Measurements from ENCODE around the gene FER.
"Not testable (repeated sequence)": the region's sequence is repeated elsewhere in the genome, so short reads cannot be mapped to it uniquely, and the experiment has no call there.

The FER gene

DNA sequence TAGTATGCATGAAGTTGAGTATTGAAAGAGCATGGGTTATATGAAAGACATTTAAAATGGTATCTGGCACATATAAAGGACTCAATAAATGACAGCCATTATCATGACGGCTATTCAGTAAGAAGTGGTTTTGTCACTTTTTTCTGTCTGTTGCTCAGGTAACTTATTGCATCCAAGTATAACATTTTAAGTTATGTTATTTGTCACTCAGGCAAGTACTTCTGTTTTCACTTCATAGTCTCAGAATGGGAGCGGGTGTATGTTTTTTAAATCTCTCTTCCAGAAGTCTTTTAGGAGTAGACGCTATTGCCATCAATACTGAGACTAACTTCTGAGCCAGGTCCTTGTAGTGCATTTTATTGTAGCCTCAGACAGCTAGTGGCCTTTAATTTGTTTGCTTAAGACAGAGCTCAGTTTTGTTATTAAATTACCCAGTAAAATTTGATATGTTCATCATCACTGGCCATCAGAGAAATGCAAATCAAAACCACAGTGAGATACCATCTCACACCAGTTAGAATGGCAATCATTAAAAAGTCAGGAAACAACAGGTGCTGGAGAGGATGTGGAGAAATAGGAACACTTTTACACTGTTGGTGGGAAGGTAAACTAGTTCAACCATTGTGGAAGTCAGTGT is 423.9 kb downstream of the FER start:
- DNase-seq (ENCODE audit: low read depth, low spot score): not testable (repeated sequence)

GRCh38 chr5:109173036-109173794 is 425.5 kb downstream of the FER start:
- no peak for DNase-seq (ENCODE audit: low read depth, low spot score)

DNA sequence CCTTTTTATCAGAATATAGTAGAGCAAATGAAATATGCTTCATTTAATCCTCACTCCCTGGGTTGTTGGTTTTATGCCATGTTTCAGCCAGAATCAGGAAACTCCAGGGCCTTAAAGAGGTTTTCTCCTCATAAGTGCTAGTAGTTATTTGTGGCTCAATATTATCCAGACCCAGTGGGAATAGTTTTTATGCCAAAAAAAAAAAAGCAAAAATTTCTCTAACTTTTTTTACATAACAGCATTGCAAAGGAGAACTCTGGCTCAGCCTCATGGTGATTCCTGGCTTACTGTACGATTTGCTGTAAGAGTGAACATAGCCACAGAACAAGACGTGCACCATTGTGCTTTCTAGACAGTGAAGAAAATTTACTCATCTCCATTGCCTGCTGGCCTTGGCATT is 429.5 kb downstream of the FER start:
- DNase-seq (ENCODE audit: low read depth, low spot score): no peak

- DNase-seq (ENCODE audit: low read depth, low spot score): no peak
These were observed 430.1 kb downstream of the FER start for GRCh38 chr5:109177782-109178181.

- no peak for DNase-seq (ENCODE audit: low read depth, low spot score)
These were observed 433.0 kb downstream of the FER start for GRCh38 chr5:109180668-109181067.

- no peak for DNase-seq (ENCODE audit: low read depth, low spot score)
These were observed 439.1 kb downstream of the FER start for GRCh38 chr5:109186759-109187158.

DNA sequence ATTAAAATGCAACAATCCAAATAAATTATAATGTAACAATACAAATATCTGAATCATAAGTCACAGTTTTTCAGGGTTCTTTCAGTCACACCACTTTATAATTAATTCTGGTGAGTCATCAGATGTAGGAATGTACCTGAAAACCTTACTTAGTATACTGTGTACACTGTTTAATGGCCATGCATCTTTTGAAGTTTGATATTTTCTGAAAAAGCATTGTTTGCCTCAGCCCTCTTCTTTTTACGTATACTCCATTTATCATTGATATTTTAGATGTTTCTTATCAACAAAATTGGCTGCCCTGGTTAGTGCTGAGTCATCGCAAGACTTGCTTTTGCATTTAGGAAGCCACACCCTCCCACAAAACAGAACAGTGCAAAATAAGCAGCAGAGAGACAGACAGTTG is 443.5 kb downstream of the FER start:
- peak; percentile 3 for DNase-seq (ENCODE audit: low read depth, low spot score)

DNA sequence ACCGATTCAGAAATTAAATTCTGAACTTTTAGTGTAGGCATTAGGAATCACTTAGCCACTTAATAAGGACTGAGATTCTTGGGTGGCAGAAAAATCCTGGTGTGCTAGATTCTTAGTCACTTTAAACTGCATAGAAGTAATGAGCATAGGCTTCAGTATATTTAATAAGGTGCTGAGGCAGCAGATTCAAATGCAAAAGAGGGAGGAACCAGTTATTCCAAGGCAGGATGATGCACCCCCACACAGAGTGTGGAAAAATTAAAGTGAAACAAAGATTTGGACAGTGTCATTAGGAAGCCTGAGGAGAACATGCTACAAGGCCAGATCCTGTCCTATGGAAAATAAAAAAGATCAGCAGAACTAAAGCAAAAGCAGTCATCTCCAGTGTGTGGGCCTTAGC is 444.3 kb downstream of the FER start:
- DNase-seq (ENCODE audit: low read depth, low spot score): no peak

DNA sequence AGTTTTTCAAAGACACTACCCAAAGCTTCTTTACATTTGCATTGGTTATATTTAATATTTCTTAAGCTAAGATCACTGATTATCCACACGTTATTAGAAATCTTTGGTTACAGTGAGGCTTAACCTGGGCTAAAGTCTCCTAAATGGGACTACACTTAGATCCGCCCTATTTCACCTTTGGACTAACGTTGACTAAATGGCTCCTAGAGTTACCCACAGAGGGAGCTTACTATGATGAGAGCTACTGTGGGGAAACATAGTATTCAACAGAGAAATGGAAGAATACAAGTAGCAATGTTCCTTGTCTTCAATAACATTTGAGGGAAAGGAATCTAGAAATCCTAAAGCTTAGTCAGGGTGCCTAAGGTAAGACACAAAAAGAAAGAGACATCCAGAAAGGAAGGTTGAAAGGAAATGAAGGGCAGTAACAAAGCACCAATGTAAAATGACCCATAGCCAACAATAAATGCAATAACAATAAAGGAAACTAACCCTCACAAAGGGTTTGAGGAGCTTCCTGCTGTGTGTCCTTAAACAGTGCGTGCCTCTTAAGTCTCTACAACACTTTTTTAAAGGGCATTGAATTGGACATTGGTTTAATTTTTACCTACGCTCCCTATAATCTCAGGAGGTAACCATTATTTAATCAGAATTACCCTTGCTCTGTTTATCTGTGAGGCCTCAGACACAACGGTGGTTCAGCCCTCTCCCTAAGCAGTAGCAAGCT is 445.0 kb downstream of the FER start:
- DNase-seq (ENCODE audit: low read depth, low spot score): no peak

GRCh38 chr5:109195667-109196066 is 448.0 kb downstream of the FER start:
- no peak for DNase-seq (ENCODE audit: low read depth, low spot score)

DNA sequence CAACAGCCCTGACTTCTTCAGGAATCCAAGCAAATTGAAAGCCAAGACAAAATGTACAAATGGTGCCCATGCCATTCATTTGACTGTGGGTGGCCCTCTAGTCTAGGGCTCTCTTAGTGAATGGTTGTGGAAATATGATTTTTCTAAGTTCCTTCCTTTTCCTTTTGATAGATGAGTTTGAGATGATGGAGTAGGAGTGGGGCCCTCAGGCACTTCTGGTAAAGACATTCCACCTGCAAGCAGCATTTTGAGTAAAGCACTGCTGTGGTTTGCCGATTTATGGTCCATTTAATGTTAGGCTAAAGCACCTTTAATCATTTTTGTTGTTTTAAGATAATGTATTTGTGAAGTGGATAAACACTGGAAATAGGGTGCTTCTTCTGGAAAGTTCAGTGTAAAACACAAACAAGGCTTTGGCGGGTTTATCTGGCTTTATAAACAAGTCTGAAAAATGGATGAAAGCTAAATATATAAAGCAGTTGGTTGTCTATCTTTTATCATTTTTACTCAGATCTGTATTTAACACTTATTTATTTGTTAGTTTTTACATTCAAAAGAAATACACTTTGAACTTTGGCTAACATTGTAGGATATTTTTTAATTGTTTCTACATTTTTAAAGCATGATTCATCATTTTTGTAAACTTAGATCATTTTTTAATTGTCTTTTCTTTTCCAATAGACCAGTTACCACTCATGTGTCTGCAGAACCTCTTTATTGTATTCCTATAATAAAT is 448.6 kb downstream of the FER start:
- no peak for DNase-seq (ENCODE audit: low read depth, low spot score)

DNA sequence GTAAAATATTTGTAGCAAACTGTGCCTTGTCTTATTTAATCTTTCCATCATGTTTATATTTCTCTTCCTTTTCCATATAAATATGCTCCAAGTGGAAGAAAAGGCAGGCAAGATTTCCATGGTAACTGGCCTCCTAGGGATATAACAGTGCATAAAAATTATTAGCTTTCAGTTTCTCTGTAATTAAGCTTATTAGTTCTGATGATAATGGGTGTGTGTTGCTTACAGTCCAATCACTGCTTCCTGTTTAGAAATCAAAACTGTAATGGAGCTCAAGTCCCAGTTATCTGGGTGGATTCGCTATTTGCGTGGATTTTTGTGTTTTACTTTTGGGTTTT is 449.1 kb downstream of the FER start:
- no peak for DNase-seq (ENCODE audit: low read depth, low spot score)

DNA sequence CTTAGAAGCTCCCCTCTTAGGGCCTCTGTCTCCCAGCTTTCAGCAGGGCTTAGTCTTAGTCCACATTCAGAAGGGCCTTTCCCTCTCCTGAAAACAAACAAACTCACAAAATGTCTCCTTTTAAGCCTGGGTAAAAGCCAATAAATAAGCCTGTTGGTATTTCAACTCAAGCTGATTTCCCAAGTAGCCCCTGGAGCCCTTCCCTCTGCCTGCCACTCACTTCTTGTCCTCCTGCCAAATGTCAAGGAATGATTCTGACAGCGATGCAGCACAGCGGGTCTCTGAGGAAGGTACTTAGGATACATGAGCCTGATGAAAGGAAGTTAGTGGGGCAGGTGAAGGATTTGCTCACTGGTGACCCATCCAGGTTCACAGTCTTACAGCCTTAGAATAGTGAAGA is 451.6 kb downstream of the FER start:
- DNase-seq (ENCODE audit: low read depth, low spot score): no peak

DNA sequence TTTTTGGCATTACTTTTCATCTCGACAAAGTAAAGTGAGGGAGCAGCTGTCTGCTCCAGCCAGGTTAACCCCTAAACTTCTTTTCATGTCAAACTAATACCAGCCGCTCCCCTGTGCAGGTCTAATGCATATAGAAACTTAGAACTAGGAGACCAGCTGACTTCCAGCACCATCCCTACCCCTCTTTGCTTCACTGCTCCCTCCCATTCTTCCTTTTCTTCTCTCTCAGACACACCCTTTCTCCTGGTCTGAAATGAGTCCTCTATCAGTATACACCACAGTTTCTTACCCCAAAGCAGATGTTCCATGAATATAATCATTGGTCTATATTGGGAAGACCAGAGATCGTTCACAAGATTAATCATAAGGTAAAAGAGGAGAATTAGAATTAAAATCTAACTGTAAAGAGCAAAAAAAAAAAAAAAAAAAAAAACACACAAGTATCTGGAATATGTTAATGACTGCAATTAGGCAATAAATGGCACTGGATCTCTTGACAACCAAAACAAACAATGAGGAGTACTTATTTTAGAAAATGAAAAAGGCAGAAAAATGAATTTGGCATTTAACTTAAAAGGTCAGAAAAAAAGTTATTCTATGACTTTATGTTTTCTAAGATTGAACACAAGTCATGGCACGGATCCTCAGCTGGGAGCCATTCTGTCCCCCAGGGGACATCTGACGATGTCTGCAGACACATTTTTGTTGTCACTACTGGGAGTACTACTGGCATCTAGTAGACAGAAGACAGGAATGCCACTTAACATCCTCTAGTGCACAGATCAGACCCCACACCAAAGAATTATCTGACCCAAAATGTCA is 452.3 kb downstream of the FER start:
- DNase-seq (ENCODE audit: low read depth, low spot score): no peak

DNA sequence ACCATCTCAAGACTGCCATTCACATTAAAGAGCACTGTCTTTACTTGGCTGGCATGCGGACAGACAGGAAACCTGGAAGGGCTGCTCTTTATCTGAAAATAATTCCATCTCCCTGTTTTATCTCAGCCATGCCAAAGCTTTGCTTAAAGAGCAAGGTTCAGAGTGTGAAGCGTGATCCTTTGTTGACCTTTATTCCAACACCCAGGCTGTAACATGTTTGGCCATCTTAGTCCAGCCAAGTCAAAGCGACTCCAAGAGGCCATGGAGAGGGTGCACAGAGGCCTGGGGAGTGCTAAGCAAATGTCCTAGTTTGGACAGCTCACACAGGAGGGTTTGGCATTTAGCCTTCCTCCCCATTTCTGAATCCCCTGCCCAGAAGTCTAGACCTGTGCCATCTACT is 467.3 kb downstream of the FER start:
- DNase-seq (ENCODE audit: low read depth, low spot score): no peak

DNA sequence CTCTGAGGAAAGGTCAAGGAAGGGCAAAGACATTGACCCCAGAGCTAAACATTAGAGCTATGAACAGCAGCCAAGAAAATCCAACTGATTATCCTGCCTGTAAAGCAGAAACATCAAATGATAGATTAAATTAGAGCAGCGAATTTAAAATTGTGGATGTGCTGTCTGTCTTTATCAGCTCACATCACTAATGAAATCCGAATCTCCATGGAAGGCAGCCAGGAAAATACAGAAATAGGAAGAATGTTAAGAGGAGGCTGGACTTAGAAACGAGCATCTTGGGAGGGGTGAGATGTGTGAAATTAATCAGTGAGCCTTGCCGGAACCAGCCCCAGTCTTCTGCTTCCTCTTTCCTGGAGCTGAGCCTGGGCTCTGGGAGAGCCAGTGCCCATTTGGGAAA is 471.1 kb downstream of the FER start:
- DNase-seq (ENCODE audit: low read depth, low spot score): no peak

DNA sequence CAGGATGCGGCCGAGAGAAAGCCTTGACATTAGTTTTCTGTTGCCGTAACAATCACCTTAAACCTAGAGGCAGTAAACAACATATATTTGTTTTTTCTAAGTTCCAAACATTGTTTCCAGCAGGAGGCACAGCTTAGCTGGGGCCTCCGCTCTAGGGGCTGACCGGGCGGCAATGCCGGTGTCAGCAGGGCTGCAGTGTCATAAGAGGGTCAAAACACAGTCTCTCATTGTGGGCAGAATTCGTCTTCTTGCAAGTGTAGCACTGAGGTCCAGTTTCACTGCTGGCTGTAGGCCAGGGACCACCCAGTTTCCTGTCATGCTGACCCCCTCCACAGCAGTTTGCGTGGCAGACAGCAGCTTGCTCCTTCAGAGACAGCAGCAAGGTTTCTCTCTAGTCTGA is 475.8 kb downstream of the FER start:
- DNase-seq (ENCODE audit: low read depth, low spot score): no peak

DNA sequence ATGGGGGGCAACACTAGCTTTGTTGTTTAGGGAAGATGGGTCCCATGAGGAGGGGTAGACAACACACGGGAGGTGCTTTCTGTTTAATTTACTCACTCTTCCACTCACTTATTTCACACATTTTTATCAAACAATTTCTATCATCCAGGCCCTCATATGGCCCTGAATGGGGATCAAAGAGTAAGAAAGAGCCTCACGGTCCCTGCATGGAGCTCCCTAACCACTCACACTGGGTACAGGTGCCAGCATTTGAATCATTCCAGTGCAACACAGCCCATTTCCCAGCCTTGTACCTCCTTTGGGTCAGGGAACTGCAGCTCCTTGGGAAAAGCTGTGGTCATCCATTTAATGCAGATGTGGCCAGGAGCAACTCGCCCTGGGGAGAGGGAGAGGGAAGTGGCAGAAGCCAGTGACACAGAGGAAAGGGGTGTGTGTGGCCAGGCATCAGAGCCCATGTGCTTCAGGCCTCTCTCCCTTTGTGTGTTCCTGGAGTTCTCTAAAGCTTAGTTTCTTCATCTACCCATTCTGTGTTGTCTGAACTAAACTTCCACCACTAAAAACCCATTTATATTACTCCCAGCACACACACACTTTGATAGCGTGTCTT is 476.7 kb downstream of the FER start:
- DNase-seq (ENCODE audit: low read depth, low spot score): no peak

DNA sequence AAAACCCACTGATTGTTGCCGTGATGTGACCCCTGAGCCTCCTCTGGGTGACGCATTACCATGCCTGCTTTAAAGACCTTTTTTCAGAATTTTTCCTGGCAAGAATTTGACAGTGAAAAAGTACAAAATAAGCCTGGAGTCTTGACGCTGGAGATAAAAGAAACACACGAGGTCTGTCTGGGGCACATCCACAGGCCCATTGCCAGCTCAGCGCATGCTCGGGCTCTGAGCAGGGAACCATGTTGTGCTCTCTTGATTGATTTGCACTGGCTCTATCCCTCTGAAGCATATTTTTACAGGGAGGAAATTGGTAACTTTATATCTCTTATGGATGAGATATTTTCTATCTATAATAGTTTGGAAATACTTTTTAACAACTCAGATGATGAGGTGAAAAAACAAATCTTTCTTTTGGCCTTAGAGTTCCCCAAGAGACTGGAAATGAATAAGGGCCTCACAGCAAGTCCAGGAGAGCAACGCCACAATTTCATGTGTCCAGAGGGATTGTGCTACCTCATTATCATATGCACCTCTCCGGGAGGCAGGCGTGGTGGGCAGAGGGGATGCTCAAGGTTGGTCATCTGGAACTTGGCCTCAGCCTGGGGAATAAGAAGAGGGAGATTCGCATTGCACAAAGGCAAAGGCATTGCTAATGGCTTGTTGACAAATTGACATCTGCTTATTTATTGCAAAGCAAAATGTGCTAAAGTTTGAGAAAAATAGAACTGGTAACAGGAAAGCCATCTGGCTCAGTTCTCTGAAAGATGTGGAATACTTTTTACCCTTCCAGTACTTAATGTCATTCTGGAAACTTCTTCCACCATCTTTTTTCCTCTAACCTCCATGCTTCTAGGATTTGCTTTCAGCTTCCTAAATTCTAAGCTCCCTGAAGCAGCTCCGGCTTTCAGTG is 478.3 kb downstream of the FER start:
- no peak for DNase-seq (ENCODE audit: low read depth, low spot score)

GRCh38 chr5:109230369-109230768 is 482.7 kb downstream of the FER start:
- DNase-seq (ENCODE audit: low read depth, low spot score): no peak

Measured in smooth muscle cell of the brain vasculature (primary cell).